CD14-positive monocyte (primary cell): ENCODE data around the gene CDH13. TPM values are rescaled to one million over a fixed set of nuclear protein-coding genes. Genes with fewer than 3 reads are reported as not detected.

Source experiments
- DNase-seq, 3 donors: peaks; one replicate each; pipeline ENCODE4 v3.0.0-alpha.2; 2011 to 2022
- H2AFZ ChIP-seq: 2 replicates; pipeline ENCODE4 v1.6.0; 2012; ENCODE audit warnings: mild to moderate bottlenecking, low read depth, low read length, inconsistent platforms; ENCODE audit not compliant: insufficient read depth, poor library complexity, severe bottlenecking
- H3K27ac ChIP-seq, 2 donors: 1 replicate in 1 of 2; 2 replicates in 1 of 2; pipeline ENCODE4 v1.5.1; 2012 to 2013; ENCODE audit warnings: low read length in 2 of 2, control low read depth in 1 of 2, inconsistent platforms in 1 of 2, low read depth in 1 of 2, mild to moderate bottlenecking in 1 of 2
- H3K27me3 ChIP-seq, 2 donors: one replicate each; pipeline versions ENCODE4 v1.6.0 to v1.6.1; 2011 to 2013; ENCODE audit warnings: low read length in 2 of 2; ENCODE audit not compliant: control insufficient read depth in 2 of 2, insufficient read depth in 2 of 2
- H3K36me3 ChIP-seq, 2 donors: replicated peaks in 1 of 2; 1 replicate in 1 of 2; 2 replicates in 1 of 2; pipeline versions ENCODE4 v1.5.1 to v1.6.1; 2012 to 2013; ENCODE audit warnings: low read length in 2 of 2, control low read depth in 1 of 2, inconsistent platforms in 1 of 2, mild to moderate bottlenecking in 1 of 2; ENCODE audit not compliant: insufficient read depth in 2 of 2, control insufficient read depth in 1 of 2
- H3K4me1 ChIP-seq, 2 donors: 1 replicate in 1 of 2; 2 replicates in 1 of 2; pipeline versions ENCODE4 v1.5.1 to v1.6.1; 2012 to 2013; ENCODE audit warnings: low read length in 2 of 2, control low read depth in 1 of 2, inconsistent platforms in 1 of 2, mild to moderate bottlenecking in 1 of 2, moderate library complexity in 1 of 2; ENCODE audit not compliant: insufficient read depth in 2 of 2, control insufficient read depth in 1 of 2
- H3K4me2 ChIP-seq: replicated peaks from 2 replicates; pipeline ENCODE3; 2012; ENCODE audit warnings: low read length, moderate library complexity, mild to moderate bottlenecking; ENCODE audit not compliant: poor library complexity, severe bottlenecking; ENCODE audit errors: extremely low read depth
- H3K4me3 ChIP-seq, 3 experiments: fragments of 200-600 bp in 1 of 3; sonication (generic) in 1 of 3; replicated peaks in 1 of 3; 1 replicate in 2 of 3; 2 replicates in 1 of 3; pipeline ENCODE4 v1.5.1; 2011 to 2013; ENCODE audit warnings: low read length in 3 of 3, mild to moderate bottlenecking in 3 of 3, control low read depth in 2 of 3, low read depth in 2 of 3, inconsistent platforms in 1 of 3, moderate library complexity in 1 of 3
- H3K79me2 ChIP-seq: 2 replicates; pipeline ENCODE4 v1.6.0; 2012; ENCODE audit warnings: mild to moderate bottlenecking, control low read depth, inconsistent platforms, low read length, moderate library complexity; ENCODE audit not compliant: insufficient read depth
- H3K9ac ChIP-seq: 2 replicates; pipeline ENCODE4 v1.6.0; 2017; ENCODE audit warnings: low read length, mild to moderate bottlenecking; ENCODE audit not compliant: insufficient read depth, poor library complexity, severe bottlenecking
- H3K9me3 ChIP-seq, 2 donors: replicated peaks in 1 of 2; 1 replicate in 1 of 2; 2 replicates in 1 of 2; pipeline versions ENCODE4 v1.5.1 to v1.6.1; 2012 to 2013; ENCODE audit warnings: low read length in 2 of 2, control low read depth in 1 of 2; ENCODE audit not compliant: control insufficient read depth in 1 of 2, insufficient read depth in 1 of 2
- H4K20me1 ChIP-seq: 2 replicates; pipeline ENCODE4 v1.6.0; 2012; ENCODE audit warnings: mild to moderate bottlenecking, low read length, control low read depth, moderate library complexity; ENCODE audit not compliant: insufficient read depth
- H3K27ac Mint-ChIP-seq, 7 donors: one replicate each; pipeline ENCODE4 v1.8.0; 2020; ENCODE audit warnings: mild to moderate bottlenecking in 7 of 7, mixed read lengths in 7 of 7, moderate library complexity in 6 of 7, inconsistent platforms in 2 of 7
- H3K27me3 Mint-ChIP-seq, 3 donors: one replicate each; pipeline ENCODE4 v1.8.0; 2021 to 2022; ENCODE audit warnings: low read depth in 3 of 3, mild to moderate bottlenecking in 3 of 3, mixed read lengths in 3 of 3, moderate library complexity in 3 of 3, inconsistent platforms in 1 of 3
- H3K36me3 Mint-ChIP-seq, 2 donors: one replicate each; pipeline ENCODE4 v1.8.0; 2020; ENCODE audit warnings: mixed read lengths in 2 of 2, inconsistent platforms in 1 of 2, mild to moderate bottlenecking in 1 of 2
- H3K4me1 Mint-ChIP-seq: one replicate; pipeline ENCODE4 v1.8.0; 2020; ENCODE audit warnings: mild to moderate bottlenecking, mixed read lengths
- H3K4me3 Mint-ChIP-seq, 2 donors: one replicate each; pipeline ENCODE4 v1.8.0; 2020; ENCODE audit warnings: mild to moderate bottlenecking in 2 of 2, mixed read lengths in 2 of 2, moderate library complexity in 1 of 2
- H3K9me3 Mint-ChIP-seq, 7 donors: one replicate each; pipeline ENCODE4 v1.8.0; 2020 to 2022; ENCODE audit warnings: mixed read lengths in 7 of 7, mild to moderate bottlenecking in 6 of 7, moderate library complexity in 6 of 7, inconsistent platforms in 2 of 7
- WGBS: methylation state at CpG from one replicate; pipeline ENCODE4 v1.1.5; 2013; ENCODE audit warnings: missing lambda C conversion rate; ENCODE audit not compliant: insufficient coverage; 5-methylcytosine and 5-hydroxymethylcytosine counted together
- intact Hi-C, 2 donors: fragments of 100-400 bp; cut with micrococcal nuclease; formaldehyde crosslinking; loops; one replicate each; pipeline versions ENCODE4 v1.15.0 to v1.15.1; 2023
- polyA plus RNA-seq, 3 donors: library from polyadenylated mRNA; depleted of rRNA in 1 of 3; unstranded in 2 of 3; stranded (reverse) in 1 of 3; fragments of 300-500 nt in 2 of 3; fragments of >200 nt in 1 of 3; fragmentation: Illumina TruSeq in 2 of 3; gene quantifications; 1 replicate in 2 of 3; 2 replicates in 1 of 3; pipeline ENCODE4 v1.2.3, GENCODE V29; 2012 to 2021
- TF ChIP-seq, protein P1 (sequence below): fragments of 200-600 bp; IDR thresholded peaks from one replicate; pipeline ENCODE4 v1.8.0; 2022; ENCODE audit warnings: antibody characterized with exemption, mild to moderate bottlenecking

The CDH13 gene
- polyA plus RNA-seq, 3 donors, result 0.13 to 0.19 TPM; not detected in 1

DNA sequence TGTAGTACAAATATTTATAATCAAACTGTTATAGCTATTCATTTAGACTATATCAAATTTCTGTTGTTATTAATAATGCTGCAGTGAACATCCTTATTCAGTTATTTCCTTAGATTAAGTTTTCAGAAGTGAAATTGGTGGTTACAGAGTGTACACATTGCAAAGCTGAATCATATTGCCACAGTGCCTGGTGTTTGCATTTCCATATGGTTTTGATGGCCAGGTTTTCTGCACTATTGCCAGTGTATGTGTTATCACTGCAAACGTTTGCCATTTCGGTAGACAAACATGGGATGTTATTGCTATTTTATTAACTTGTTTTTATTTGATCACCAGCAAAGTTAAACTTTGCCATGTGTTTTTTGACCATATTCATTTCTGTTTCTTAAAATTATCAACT lies 259.4 kb downstream of the CDH13 start:
- no peak overlapping the region for H3K9ac ChIP-seq
- H3K79me2 ChIP-seq, result no peaks in the 10 kb centered on the region
- no peak overlapping the region for H3K27ac ChIP-seq
- no peak for DNase-seq
- no peak overlapping the region for H3K4me3 ChIP-seq
- Mint-ChIP-seq H3K27me3 (peaks cover 0 to 5% (median 2%) of the 10 kb centered on the region in 3 donors), H3K36me3 (no peaks in the 10 kb centered on the region), H3K27ac (no peak overlapping the region), H3K4me1 (no peaks in the 10 kb centered on the region), H3K9me3 (peaks cover 0 to 9% (median 0%) of the 10 kb centered on the region in 7 donors), H3K4me3 (no peak overlapping the region)
- H3K4me2 ChIP-seq, result no peak overlapping the region
- H3K27me3 ChIP-seq, result no peaks in the 10 kb centered on the region
- H3K36me3 ChIP-seq, result no peaks in the 10 kb centered on the region
- no peaks in the 10 kb centered on the region for H3K4me1 ChIP-seq
- intact Hi-C loops, result no loop called here
- H2AFZ ChIP-seq, result no peak overlapping the region
- H4K20me1 ChIP-seq, result no peaks in the 10 kb centered on the region
- TF ChIP-seq, protein P1, sequence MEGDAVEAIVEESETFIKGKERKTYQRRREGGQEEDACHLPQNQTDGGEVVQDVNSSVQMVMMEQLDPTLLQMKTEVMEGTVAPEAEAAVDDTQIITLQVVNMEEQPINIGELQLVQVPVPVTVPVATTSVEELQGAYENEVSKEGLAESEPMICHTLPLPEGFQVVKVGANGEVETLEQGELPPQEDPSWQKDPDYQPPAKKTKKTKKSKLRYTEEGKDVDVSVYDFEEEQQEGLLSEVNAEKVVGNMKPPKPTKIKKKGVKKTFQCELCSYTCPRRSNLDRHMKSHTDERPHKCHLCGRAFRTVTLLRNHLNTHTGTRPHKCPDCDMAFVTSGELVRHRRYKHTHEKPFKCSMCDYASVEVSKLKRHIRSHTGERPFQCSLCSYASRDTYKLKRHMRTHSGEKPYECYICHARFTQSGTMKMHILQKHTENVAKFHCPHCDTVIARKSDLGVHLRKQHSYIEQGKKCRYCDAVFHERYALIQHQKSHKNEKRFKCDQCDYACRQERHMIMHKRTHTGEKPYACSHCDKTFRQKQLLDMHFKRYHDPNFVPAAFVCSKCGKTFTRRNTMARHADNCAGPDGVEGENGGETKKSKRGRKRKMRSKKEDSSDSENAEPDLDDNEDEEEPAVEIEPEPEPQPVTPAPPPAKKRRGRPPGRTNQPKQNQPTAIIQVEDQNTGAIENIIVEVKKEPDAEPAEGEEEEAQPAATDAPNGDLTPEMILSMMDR, result no peak
- no peaks in the 10 kb centered on the region for H3K9me3 ChIP-seq
- no CpG with 5 or more reads among the region's 2 CpGs for WGBS

GRCh38 chr16:82888591-82889001 lies 261.8 kb downstream of the CDH13 start:
- no peak for DNase-seq
- H4K20me1 ChIP-seq, result no peaks in the 10 kb centered on the region
- TF ChIP-seq, protein P1, result no peak
- Mint-ChIP-seq H3K36me3 (no peaks in the 10 kb centered on the region), H3K9me3 (peaks cover 0 to 9% (median 0%) of the 10 kb centered on the region in 7 donors), H3K27ac (no peak overlapping the region), H3K4me1 (no peaks in the 10 kb centered on the region), H3K27me3 (peaks cover 0 to 5% (median 2%) of the 10 kb centered on the region in 3 donors), H3K4me3 (no peak overlapping the region)
- H3K27ac ChIP-seq, result no peak overlapping the region
- H3K9ac ChIP-seq, result no peak overlapping the region
- WGBS, result 58% methylated on average over 3 of the region's 4 CpGs
- no peaks in the 10 kb centered on the region for H3K36me3 ChIP-seq
- no peaks in the 10 kb centered on the region for H3K27me3 ChIP-seq
- no peak overlapping the region for H3K4me3 ChIP-seq
- intact Hi-C loops, result no loop called here
- H3K79me2 ChIP-seq, result no peaks in the 10 kb centered on the region
- no peaks in the 10 kb centered on the region for H3K9me3 ChIP-seq
- H3K4me2 ChIP-seq, result no peak overlapping the region
- no peaks in the 10 kb centered on the region for H3K4me1 ChIP-seq
- H2AFZ ChIP-seq, result no peak overlapping the region
